NCI-H1694 treated with DMSO at 0.1 percent for 48 hours (cell line): Measurements from ENCODE around the gene BEST2.
A peak's percentile ranks its signal among the peaks of the same experiment; 100 is the strongest.
"Not testable (repeated sequence)": the region's sequence is repeated elsewhere in the genome, so short reads cannot be mapped to it uniquely, and the experiment has no call there.

Experiments used
- DNase-seq: peaks from one replicate; lab custom pipeline; 2025; lab: John Stamatoyannopoulos, UW

The BEST2 gene

DNA sequence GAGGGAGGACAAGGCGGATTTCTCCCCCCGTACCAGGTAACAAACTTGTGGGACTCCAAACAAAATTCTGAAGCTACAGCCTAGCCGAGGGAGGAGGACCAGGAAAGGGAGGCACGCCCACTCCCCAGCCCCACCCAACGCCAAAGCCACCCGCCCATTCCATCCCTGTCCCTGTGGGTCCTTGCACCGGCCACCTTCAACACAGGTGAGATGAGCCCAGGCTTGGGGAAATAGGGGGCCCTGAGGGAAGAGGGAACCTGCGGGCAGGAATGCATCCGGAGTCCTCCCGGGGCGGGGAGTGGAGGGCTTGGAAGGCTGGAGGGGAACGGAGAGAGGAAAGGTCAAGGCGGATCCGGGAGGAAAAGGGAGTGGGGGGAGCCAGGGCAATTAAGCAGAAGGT lies at the start of gene BEST2:
Gene BEST2 (plus strand): TSS at position 157 of the 400 bp plus-strand sequence. CDS start 802 bp downstream, outside the sequence.
- DNase-seq = no peak

DNA sequence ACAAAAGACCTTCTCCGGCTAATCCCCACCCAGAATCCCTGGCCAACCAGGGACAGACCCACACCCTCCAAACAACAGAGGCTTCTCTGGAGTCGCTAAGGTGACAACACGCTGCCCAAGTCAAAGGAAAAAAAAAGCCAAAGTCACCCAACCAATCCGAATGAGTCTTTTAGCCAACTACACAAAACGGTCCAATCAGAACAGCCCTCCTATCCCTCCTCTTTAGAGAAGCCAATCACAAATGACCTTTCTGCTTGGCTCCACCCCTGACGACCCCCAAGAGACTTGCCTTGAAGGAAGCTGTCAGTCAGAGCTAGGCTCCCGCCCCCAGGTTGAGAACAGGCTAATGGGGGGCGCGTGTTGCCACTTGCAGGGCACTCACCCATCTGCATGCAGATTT lies 48.5 kb upstream of the BEST2 start:
- DNase-seq = peak; percentile 7

DNA sequence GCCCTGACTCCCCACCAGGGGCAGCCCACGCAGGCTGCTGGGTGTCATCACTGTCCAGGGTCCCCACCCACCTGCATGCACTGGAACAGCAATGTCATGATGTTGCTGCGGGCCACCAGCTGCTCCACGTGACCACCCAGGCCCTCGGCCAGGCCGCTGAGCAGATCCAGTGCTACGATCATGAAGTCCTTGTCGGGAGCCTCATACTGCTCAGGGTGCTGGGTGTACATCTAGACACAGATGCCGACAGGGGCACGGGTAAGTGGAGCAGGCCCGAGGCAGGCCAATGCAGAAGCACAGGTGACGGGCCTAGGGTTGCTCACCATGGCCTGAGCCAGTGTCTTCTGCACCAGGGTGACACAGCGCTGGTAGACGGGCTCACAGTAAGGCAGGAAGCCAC lies 46.4 kb upstream of the BEST2 start:
- DNase-seq = no peak

DNA sequence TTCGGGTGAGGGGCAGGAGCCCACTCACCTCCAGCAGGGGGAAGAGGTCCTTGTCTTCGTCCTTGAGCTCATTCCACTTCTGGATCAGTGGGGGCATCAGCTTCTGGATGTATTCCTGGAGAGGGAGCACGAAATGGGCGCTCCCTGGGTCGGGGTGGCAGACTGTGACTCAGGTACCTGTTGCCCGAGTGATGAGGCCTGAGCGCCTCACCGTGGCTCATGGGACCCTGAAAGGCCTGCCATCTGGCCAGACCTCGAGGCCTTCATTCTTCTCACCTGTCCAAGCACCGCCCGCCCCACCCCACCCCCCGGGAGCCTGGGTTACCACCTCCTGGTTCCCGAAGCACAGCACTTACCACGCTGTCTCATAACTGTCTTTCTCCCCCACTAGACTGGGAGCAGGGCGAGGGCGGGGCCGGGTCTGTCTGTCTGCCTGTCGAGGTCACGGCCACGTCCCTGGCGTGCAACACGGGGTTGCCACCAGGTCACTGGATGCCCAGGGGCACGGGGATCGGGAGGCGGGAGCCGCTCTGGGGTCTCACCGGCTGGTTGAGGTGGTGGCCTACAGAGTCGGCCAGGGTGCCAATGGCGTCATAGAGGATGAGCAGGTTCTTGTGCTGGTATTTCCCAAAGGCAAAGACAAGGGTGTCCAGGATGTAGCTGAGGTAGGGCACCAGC lies 45.8 kb upstream of the BEST2 start:
- DNase-seq = no peak

DNA sequence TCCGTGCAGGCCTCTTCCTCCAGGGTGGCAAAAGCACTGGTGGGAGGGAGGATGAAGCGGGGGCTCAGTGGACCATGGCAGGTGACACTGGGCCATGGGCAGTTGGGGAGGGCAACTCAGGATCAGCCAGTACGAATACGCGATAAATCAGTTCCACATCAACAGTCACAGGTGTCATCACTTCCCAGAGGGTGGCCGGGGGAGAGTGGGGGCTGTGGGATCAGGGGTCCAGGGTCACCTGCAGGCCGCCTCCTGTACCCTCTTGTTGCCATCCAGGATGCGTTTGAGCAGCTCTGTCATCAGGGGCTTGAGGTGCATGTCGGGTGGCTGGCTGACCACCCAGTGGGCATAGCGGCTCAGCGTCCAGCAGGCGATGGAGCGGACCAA lies 45.3 kb upstream of the BEST2 start:
- DNase-seq = no peak

DNA sequence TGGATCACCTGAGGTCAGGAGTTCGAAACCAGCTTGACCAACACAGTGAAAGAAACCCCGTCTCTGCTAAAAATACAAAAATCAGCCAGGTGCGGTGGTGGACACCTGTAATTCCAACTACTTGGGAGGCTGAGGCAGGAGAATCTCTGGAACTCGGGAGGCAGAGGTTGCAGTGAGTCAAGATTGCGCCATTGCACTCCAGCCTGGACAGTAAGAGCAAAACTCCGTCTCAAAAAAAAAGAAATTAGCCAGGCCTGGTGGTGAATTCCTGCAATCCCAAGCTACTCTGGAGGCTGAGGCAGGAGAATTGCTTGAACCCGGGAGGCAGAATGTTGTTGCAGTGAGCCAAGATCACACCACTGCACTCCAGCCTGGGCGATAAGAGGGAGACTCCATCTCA lies 43.0 kb upstream of the BEST2 start:
- DNase-seq = no peak

DNA sequence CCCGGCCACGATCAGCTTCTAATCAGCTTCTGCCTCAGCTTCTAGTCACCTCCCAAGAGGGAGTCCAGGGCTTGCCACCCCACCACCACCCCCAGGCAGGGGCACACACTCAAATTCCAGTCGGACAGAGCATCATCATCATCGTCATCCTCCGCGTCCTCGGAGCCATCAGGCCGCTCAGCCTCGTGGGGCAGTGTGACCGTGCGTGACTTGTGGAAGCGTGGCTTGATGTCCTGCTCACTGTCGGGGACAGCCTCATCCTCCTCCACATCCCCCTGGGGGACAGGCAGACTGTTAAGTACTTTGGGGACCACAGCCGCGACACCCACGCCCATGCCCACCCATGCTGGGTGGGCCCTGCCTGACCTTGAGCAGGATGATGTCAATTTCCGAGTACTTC lies 40.4 kb upstream of the BEST2 start:
- DNase-seq = no peak

DNA sequence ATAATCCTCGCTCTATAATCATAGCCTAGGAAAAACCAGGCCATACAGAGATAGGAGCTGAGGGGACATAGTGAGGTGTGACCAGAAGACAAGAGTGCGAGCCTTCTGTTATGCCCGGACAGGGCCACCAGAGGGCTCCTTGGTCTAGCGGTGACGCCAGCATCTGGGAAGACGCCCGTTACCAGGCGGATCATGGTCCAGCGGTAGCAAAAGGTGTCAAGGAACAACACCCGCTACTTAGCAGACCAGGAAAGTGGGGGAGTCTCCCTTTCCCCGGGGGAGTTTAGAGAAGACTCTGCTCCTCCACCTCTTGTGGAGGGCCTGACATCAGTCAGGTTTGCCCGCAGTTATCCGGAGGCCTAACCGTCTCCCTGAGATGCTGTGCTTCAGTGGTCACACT lies 39.5 kb upstream of the BEST2 start:
- DNase-seq = not testable (repeated sequence)

DNA sequence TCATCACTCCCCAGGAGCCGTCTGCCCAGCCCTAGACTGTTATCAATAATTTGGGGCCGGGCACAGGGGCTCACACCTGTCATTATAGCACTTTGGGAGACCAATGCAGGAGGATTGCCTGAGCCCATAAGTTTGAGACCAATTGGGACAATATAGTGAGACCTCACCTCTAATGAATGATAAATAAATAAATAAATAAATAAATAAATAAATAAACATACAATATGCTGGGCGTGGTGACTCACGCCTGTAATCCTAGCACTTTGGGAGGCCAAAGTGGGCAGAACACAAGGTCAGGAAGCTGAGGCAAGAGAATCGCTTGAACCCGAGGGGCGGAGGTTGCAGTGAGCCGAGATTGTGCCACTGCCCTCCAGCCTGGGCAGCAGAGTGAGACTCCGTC lies 38.3 kb upstream of the BEST2 start:
- DNase-seq = not testable (repeated sequence)

DNA sequence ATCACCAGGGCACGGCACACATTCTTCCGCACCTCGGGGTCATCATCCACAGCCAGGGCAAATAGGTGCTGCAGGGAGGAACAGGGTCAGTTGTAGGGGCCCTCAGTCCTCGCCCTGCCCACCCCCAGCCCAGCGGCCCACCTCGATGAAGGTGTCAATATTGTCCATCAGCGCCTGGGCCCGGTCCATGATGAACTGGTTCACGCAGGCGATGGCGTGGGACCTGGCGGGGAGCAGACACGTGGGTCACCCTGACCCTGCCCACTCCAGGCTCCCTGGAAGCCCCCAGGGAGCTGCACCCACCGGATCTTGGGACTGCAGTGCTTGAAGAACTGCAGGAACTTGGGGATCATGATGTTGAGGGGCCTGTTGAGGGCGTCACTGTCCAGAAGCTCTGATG lies 36.5 kb upstream of the BEST2 start:
- DNase-seq = no peak

DNA sequence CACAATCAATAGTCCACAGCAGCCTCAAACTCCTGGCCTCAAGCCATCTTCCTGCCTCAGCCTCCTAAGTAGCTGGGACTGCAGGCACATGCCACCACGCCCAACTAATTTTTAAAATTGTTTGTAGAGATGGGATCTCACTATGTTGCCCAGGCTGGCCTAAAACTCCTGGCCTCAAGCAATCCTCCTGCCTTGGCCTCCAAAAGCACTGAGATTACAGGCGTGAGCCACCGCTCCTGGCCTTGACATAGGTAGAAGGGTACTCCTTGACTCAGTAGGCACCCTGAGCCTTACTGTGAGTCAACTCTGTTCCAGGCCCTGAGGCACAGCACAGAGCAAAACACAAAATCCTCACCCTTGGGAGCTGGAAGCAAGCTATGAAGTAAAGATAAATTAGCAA lies 35.7 kb upstream of the BEST2 start:
- DNase-seq = no peak

DNA sequence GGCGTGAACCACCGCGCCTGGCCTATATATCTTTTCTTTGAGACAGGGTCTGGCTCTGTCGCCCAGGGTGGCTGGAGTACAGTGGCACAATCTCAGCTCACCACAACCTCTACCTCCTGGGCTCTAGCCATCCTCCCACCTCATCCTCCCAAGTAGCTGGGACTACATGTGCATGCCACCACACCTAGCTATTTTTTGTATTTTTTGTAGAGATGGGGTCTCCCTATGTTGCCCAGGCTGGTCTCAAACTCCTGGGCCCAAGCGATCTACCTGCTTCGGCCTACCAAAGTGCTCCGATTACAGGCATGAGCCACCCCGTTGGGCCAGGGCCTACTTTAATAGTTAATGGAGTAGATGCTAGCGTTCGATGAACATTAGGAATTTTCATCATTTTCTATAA lies 31.3 kb upstream of the BEST2 start:
- DNase-seq = no peak

DNA sequence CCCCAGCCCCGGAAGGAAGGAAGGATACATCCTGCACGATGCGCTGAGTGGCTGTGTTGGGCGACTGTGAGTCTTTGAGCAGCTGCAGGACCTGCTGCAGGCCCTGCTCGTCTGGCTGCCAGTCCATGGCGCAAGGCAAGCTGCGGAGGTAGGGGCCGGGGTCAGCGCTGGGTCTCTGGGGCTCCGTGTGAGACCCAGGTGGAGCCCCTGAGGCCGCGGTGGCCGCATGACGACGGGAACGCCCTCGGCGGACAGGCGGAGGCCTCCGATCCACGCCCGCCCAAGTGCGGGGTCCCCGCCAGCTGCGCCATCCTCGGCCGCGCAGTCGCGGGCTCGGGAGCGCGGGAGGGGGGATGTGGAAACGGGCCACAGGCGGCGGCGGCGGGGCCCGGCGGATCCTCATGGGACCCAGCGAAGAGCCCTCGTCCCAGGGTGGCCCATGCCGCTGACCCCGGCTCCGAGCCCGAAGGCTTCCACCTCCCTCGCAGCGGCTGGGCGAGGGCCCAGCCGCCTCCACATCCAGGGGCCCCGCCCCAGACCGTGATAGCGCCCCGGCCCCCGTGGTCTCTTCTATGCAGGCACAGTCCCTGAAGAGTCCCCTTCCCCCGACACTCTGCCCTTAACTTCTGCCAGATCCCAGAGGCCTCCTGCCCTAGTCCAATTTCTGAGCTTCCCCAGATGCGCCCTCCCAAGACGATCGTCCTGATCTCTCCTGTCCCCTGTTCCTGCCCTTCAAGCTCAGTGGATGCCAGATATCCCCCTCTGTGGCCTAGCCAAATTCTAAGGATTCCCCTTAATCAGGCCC lies 30.5 kb upstream of the BEST2 start:
- DNase-seq = no peak

DNA sequence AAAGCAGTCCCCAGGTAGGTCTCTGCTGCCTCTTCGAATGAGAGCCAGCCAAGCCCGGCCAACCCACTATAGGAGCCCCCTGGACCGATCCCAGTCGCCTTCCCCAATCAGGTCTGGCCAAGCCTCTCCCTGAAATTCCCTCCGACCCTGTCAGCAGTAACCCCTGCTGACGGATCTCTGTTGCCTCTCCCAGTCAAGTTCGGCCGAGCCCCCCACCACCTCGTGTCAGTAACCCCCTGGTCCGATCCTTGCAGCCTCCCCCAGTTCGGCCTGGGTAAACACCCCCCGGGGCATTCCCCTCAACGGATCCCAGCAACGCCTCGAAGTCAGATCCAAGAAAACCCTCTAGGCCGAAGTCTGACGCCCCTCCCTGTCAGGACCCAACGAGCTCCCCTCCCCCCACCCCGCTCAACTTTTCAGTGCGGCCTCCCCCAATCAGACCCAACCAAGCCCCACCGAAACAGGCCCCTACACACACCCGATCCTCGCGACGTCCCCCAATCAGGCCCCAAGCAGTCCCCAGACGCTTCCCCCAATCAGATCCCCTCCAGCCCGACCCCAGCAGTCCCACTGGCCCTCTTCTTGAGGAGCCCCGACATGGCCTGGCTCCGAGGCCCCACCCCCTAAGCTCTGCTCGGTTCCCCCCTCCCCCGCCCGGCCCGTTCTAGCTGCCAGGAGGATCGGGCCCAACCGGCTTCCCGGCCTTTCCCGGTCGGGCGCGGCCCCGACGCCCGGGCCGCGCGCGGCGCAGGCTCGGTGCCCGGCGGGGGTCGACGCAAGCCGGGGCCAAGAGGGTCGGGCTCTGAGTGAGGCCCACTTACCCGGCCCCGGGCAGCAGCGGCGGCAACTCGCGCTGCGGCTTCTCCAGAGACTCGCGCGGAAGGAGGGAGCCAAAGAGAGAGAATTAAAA lies 29.7 kb upstream of the BEST2 start:
- no peak for DNase-seq

DNA sequence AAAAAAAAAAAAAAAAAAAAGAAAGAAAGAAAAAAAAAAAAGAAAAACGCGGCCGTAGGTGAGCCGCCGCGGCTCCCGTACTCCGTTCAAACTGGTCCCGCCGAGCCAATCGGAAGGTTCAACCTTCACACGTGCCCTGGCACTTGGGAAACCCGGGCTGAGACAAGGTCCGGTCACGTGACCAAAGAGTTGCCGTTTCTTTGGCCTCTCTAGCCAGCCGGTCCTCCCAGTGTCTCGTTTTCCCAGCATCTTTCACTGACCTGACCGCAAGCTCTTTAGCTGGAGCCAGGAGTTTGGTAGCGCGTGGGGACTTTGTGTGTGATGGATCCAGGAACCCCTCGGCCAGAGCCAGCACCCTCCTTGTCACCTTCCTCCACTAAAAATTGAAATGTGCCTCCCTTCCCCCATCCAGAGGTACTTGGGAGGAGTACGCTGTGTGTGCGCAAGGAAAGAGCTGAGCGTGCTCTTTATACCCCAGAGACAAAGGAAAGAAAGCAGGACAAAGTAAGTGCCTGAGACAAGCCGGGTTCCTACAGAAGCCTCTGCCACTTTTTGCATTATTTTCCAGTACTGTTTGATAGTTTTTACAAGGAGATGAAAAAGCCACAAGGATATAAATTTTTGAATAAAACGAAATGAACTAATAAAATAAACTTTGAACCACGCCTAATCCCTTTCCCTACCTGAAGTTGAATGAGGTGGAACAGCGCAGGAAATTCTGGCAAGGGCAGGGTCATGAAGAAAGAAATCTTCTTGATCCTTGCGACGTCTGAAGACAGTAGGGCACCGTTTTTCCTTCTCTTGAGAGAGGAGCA lies 28.8 kb upstream of the BEST2 start:
- peak; percentile 93 for DNase-seq

DNA sequence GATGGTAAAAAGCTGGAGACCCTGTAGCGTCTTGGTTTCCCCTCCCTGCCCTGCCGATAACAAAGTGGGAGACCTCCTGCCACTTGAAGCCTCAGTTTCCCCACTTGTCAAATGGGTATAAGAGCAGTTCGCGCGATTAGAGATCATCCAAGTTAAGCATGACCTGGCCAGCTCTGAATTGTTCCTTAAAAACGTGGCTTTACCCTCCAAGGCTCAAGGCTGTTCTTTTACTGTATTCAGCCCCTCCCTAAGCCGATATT lies 28.3 kb upstream of the BEST2 start:
- no peak for DNase-seq

DNA sequence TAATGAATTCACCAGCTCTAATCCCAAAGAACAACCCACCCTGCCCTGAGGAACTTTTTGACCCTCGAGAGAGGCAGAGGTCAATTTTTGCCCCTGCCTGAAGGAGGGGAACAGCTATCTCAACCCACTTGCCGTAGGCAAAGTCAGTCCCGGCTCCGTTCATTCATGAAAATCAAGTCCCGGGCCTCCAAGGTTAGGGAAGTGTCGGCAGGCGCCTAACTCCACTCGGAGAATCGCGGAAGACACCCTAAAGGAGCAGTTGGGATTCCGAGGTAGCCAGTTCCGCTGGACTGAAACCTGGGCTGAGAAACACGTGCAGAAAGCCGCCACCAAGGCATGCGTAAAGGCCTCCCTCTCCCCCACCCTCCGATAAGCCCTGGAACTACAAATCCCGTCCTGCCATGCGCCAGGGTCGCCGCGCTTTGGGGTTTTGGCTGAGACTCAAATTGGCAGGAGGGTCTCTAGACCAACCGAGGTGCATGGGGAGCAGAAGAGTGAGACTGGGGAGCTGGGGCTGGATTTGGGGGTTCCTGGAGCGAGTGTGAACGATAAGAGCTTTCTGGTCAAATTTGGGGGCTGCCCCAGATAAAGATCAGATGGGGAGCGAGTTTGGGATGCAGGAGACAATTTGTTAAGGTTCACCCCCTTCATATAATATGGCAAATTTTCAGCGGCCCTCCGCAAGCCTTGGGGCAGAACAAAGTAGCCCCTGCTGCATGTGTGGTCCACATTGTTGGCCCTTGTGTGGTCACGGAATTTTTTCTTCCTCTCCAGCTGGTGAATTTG lies 27.8 kb upstream of the BEST2 start, which contains the start of gene TNPO2:
Gene TNPO2 (minus strand): TSS at position 292 of the 786 bp plus-strand sequence. CDS start 2,955 bp downstream, outside the sequence.
- peak; percentile 66 for DNase-seq

DNA sequence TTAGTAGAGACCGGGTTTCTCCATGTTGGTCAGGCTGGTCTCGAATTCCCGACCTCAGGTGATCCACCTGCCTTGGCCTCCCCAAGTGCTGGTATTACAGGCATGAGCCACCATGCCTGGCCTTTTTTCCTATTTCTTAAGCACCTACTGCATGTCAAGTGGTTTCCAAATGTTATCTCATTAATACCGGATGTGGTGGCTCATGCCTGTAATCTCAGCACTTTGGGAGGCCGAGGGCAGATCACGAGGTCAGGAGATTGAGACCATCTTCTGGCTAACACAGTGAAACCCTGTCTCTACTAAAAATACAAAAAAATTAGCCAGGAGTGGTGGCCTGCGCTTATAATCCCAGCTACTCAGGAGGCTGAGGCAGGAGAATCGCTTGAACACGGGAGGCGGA lies 26.0 kb upstream of the BEST2 start:
- not testable (repeated sequence) for DNase-seq

DNA sequence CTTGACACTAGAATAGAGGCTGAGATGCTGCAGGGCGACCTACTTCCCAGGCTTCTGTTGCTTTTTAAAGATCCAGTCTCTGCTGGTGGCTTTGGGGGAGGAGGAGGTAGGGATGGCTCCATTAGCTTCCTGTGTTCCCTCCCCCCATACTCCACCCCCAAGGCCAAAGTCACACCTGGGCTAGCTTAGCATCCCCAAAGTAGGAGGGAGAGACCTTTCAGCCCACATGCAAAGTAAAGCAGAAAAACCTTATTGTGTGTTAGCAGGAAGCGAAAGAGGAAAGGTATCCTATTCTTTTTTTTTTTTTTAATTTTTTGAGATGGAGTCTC lies 24.6 kb upstream of the BEST2 start:
- no peak for DNase-seq

DNA sequence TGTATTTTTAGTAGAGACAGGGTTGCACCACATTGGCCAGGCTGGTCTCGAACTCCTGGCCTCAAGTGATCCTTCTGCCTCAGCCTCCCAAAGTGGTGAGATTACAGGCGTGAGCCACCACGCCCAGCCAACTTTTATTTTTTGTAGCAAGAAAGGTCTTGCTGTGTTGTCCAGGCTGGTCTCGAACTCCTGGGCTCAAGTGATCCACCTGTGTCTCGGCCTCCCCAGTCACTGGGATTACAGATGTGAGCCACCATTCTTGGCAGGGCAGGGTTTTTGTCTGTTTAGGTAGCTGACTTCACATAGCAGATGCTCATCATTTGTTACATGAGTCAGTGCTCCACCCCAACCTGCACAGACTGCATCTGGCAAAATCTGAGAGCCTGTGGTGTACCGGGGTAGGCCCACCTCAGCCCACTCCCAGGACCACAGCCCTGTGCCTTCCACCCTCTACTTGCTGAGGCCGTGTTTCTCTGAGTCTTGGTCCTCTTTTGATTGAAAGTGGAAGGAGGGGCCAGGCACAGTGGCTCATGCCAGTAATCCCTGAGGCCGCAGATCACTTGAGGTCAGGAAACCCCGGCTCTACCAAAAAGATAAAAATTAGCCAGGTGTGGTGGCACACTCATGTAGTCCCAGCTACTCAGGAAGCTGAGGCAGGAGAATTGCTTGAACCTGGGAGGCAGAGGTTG lies 23.7 kb upstream of the BEST2 start:
- DNase-seq = no peak

DNA sequence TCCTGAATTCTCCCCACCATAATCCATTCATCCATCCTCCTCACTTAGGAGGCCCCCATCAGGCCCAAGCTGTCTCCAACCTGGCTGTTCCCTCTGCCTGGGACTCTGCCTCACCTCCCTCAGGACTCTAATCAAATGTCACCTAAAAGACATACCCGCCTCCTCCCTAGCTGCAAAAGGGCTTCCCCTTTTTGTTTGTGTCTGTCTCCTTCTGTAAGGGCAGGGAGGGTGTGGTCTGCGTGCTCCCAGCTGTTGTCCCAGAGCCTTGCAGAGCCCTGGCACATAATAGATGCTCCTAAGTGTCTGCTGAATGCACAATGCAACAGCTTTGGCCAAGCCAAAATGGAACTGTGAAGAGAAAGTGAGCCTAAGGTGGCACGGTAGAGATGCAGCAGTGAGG lies 21.5 kb upstream of the BEST2 start:
- no peak for DNase-seq
